Endodermal cell (in vitro differentiated cells): ENCODE data around the gene PDE8A. TPM values are rescaled to one million over a fixed set of nuclear protein-coding genes. Genes with fewer than 3 reads are reported as not detected.

Experiments used
- DNase-seq: peaks from one replicate; pipeline ENCODE4 v3.0.0-alpha.2; 2017
- H3K27ac ChIP-seq: 2 replicates; pipeline ENCODE4 v1.5.1; 2013; ENCODE audit warnings: mild to moderate bottlenecking, low read depth, low read length, moderate library complexity
- H3K27me3 ChIP-seq: 2 replicates; pipeline ENCODE4 v1.6.1; 2013; ENCODE audit warnings: mild to moderate bottlenecking, low read length, moderate library complexity; ENCODE audit not compliant: insufficient read depth, control insufficient read depth, poor library complexity, severe bottlenecking
- H3K36me3 ChIP-seq: 2 replicates; pipeline ENCODE4 v1.7.0; 2013; ENCODE audit warnings: mild to moderate bottlenecking, low read length, moderate library complexity; ENCODE audit not compliant: control insufficient read depth, insufficient read depth
- H3K4me1 ChIP-seq: one replicate; pipeline ENCODE4 v1.7.0; 2013; ENCODE audit warnings: low read length; ENCODE audit not compliant: control insufficient read depth, insufficient read depth
- H3K4me3 ChIP-seq: 2 replicates; pipeline ENCODE4 v1.5.1; 2013; ENCODE audit warnings: mild to moderate bottlenecking, low read length, moderate library complexity
- H3K9ac ChIP-seq: 2 replicates; pipeline ENCODE4 v1.6.1; 2013; ENCODE audit warnings: mild to moderate bottlenecking, low read length, moderate library complexity; ENCODE audit not compliant: poor library complexity, severe bottlenecking; ENCODE audit errors: extremely low read depth
- H3K9me3 ChIP-seq: 2 replicates; pipeline ENCODE4 v1.6.1; 2013; ENCODE audit warnings: mild to moderate bottlenecking, low read length, moderate library complexity; ENCODE audit not compliant: control insufficient read depth
- H3K27ac Mint-ChIP-seq: 2 replicates; pipeline ENCODE4 v1.8.0; 2020; ENCODE audit warnings: mixed read lengths
- H3K27me3 Mint-ChIP-seq: 2 replicates; pipeline ENCODE4 v1.8.0; 2021; ENCODE audit warnings: mild to moderate bottlenecking, mixed read lengths; ENCODE audit not compliant: insufficient read depth
- H3K36me3 Mint-ChIP-seq: 2 replicates; pipeline ENCODE4 v1.8.0; 2020; ENCODE audit warnings: low read depth, mixed read lengths
- H3K4me1 Mint-ChIP-seq: 2 replicates; pipeline ENCODE4 v1.8.0; 2020; ENCODE audit warnings: mixed read lengths
- H3K4me3 Mint-ChIP-seq: 2 replicates; pipeline ENCODE4 v1.8.0; 2020; ENCODE audit warnings: mild to moderate bottlenecking, moderate library complexity, mixed read lengths
- H3K9me3 Mint-ChIP-seq: 2 replicates; pipeline ENCODE4 v1.8.0; 2020; ENCODE audit warnings: mild to moderate bottlenecking, mixed read lengths
- CTCF ChIP-seq: fragments of 200-600 bp; sonication (generic); conservative IDR thresholded peaks from 2 replicates; pipeline ENCODE4 v1.5.0; 2021; ENCODE audit warnings: antibody characterized with exemption, mild to moderate bottlenecking
- WGBS, 2 experiments: methylation state at CpG; one replicate each; pipeline versions ENCODE4 v1.1.5 to v1.1.7; 2013; ENCODE audit warnings: missing lambda C conversion rate in 2 of 2, mixed read lengths in 1 of 2; ENCODE audit not compliant: insufficient coverage in 1 of 2, insufficient read length in 1 of 2; 5-methylcytosine and 5-hydroxymethylcytosine counted together
- total RNA-seq, 2 donors: library from RNA; stranded (reverse); fragmentation: NEBNext Ultra II Directional in 1 of 2; extraction: Animal tissue kit (Norgen Biotek cat#: 25700) in 1 of 2; gene quantifications; 2 replicates in 1 of 2; 3 replicates in 1 of 2; pipeline ENCODE4 v1.2.1, GENCODE V29; 2021

PDE8A gene
- total RNA-seq, 2 donors from 2014 or later = 14.8 to 15.2 TPM

DNA sequence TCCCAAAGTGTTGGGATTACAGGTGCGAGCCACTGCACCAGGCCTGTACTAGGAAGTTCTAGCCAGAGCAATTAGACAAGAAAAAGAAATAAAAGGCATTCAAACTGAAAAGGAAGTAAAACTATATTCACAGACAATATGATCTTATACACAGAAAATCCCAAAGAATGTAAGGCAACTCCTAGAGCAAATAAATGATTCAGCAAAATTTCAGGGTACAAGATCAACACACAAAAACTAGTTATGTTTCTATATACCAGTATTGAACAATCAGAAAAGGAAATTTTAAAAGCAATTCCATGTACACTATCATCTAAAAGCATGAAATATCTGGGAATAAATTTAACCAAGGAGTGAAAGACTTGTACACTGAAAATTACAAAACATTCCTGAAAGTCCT is 180.6 kb downstream of the PDE8A start:
- Mint-ChIP-seq H3K9me3 (peaks cover 34% of the 10 kb centered on the region), H3K27me3 (no peaks in the 10 kb centered on the region), H3K36me3 (no peaks in the 10 kb centered on the region), H3K4me1 (no peaks in the 10 kb centered on the region), H3K4me3 (no peak overlapping the region), H3K27ac (no peak overlapping the region)
- no peaks in the 10 kb centered on the region for H3K27me3 ChIP-seq
- H3K36me3 ChIP-seq = no peaks in the 10 kb centered on the region
- WGBS, 2 experiments = 90% methylated on average over 1 of the region's 1 CpG; no CpG with 5 or more reads in 1 of the 2 experiments
- no peak for TF ChIP-seq CTCF
- H3K27ac ChIP-seq = no peak overlapping the region
- no peak overlapping the region for H3K4me3 ChIP-seq
- H3K9ac ChIP-seq = no peak overlapping the region
- peaks cover 20% of the 10 kb centered on the region for H3K9me3 ChIP-seq
- no peak for DNase-seq
- H3K4me1 ChIP-seq = no peaks in the 10 kb centered on the region

DNA sequence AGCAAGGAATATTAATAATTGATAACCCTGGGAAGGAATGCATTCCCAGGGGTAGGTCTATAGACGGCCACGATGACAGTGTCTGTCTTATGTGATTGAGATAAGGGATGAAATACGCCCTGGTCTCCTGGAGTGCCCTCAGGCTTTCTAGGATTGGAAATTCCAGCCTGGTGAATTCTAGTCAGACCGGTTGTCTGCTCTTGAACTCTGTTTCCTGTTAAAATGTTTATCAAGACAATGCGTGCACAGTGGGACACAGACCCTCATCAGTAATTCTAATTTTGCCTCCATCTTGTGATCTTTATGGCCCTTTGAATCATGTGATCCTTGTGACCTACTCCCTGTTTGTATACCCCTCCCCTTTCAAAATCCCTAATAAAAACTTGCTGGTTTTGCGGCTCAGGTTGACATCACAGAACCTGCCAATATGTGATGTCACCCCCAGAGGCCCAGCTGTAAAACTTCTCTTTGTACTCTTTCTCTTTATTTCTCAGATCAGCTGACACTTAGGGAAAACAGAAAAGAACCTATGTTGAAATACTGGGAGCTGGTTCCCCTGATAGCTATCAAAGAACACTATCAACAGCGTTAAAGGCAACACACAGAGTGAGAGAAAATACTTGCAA is 183.3 kb downstream of the PDE8A start:
- Mint-ChIP-seq H3K4me3 (no peak overlapping the region), H3K27ac (no peak overlapping the region), H3K36me3 (no peaks in the 10 kb centered on the region), H3K27me3 (peaks cover 6% of the 10 kb centered on the region), H3K4me1 (no peaks in the 10 kb centered on the region), H3K9me3 (peaks cover 36% of the 10 kb centered on the region)
- 91 to 92% methylated on average over 7 of the region's 7 CpGs for WGBS, 2 experiments
- H3K36me3 ChIP-seq = no peaks in the 10 kb centered on the region
- no peaks in the 10 kb centered on the region for H3K4me1 ChIP-seq
- H3K27ac ChIP-seq = no peak overlapping the region
- no peak for TF ChIP-seq CTCF
- no peak for DNase-seq
- H3K4me3 ChIP-seq = no peak overlapping the region
- peaks cover 22% of the 10 kb centered on the region for H3K9me3 ChIP-seq
- peaks cover 5% of the 10 kb centered on the region for H3K27me3 ChIP-seq
- H3K9ac ChIP-seq = no peak overlapping the region

- no peaks in the 10 kb centered on the region for H3K4me1 Mint-ChIP-seq
- Histone ChIP-seq H3K4me1 (no peaks in the 10 kb centered on the region), H3K4me3 (no peak overlapping the region), H3K36me3 (no peaks in the 10 kb centered on the region), H3K27ac (no peak overlapping the region), H3K27me3 (peaks cover 5% of the 10 kb centered on the region), H3K9ac (no peak overlapping the region), H3K9me3 (peaks cover 43% of the 10 kb centered on the region)
- DNase-seq = no peak
- no peak overlapping the region for H3K4me3 Mint-ChIP-seq
- peaks cover 51% of the 10 kb centered on the region for H3K9me3 Mint-ChIP-seq
- TF ChIP-seq CTCF = no peak
- 87 to 93% methylated on average over 2 of the region's 4 CpGs for WGBS, 2 experiments
- H3K27ac Mint-ChIP-seq = no peak overlapping the region
- H3K27me3 Mint-ChIP-seq = peaks cover 14% of the 10 kb centered on the region
- H3K36me3 Mint-ChIP-seq = peaks cover under 1% of the 10 kb centered on the region
Observed at GRCh38 chr15:85167568-85167967, 185.9 kb downstream of the PDE8A start.
